SK-N-SH (cell line): ENCODE measurements around the gene SECISBP2L. TPM values are rescaled to one million over a fixed set of nuclear protein-coding genes. Genes with fewer than 3 reads are reported as not detected.

Experiments
- CTCF ChIA-PET: fragments of 300-600, 350-600 bp; formaldehyde crosslinking; extraction: SDS; loops from one replicate; lab custom pipeline; 2021; lab: Yijun Ruan, JAX
- POLR2A ChIA-PET: fragments of 350-600 bp; sonication (Branson Sonifier 250); formaldehyde crosslinking; extraction: SDS; loops from one replicate; lab custom pipeline; 2020; ENCODE audit warnings: antibody characterized with exemption, inconsistent platforms; lab: Yijun Ruan, JAX
- DNase-seq: peaks from one replicate; pipeline ENCODE4 v3.0.0; 2012
- H2AFZ ChIP-seq: fragments of 200-600 bp; sonication (generic); 2 replicates; pipeline ENCODE4 v1.8.1; 2016; ENCODE audit warnings: antibody characterized with exemption, mild to moderate bottlenecking, low read depth
- H3F3A ChIP-seq: fragments of 200-600 bp; sonication (generic); replicated peaks from 2 replicates; pipeline ENCODE3; 2016; ENCODE audit warnings: antibody characterized with exemption, mild to moderate bottlenecking; ENCODE audit not compliant: insufficient read depth
- H3K27ac ChIP-seq, 2 experiments: fragments of 200-500 bp in 1 of 2; fragments of 200-600 bp in 1 of 2; sonication (Bioruptor generic) in 1 of 2; sonication (generic), shearing (Covaris generic) in 1 of 2; 2 replicates each; pipeline versions ENCODE4 v1.5.1 to v1.6.1; 2014 to 2016; ENCODE audit warnings: low read depth in 2 of 2, inconsistent platforms in 1 of 2, low read length in 1 of 2, mild to moderate bottlenecking in 1 of 2, mixed read lengths in 1 of 2
- H3K27me3 ChIP-seq: fragments of 200-600 bp; sonication (generic), shearing (Covaris generic); 2 replicates; pipeline ENCODE4 v1.6.1; 2016; ENCODE audit warnings: mixed run types; ENCODE audit not compliant: insufficient read depth
- H3K36me3 ChIP-seq, 2 experiments: fragments of 200-500 bp in 1 of 2; fragments of 200-600 bp in 1 of 2; sonication (Bioruptor generic) in 1 of 2; sonication (generic) in 1 of 2; replicated peaks in 1 of 2; 2 replicates each; pipeline versions ENCODE3 to v1.5.1; 2014 to 2016; ENCODE audit warnings: low read length in 1 of 2, mild to moderate bottlenecking in 1 of 2; ENCODE audit not compliant: insufficient read depth in 2 of 2, control insufficient read depth in 1 of 2
- H3K4me1 ChIP-seq, 2 experiments: fragments of 200-500 bp in 1 of 2; fragments of 200-600 bp in 1 of 2; sonication (Bioruptor generic) in 1 of 2; sonication (generic), shearing (Covaris generic) in 1 of 2; 2 replicates each; pipeline versions ENCODE4 v1.5.1 to v1.6.1; 2014 to 2016; ENCODE audit warnings: low read depth in 1 of 2, low read length in 1 of 2, mixed run types in 1 of 2; ENCODE audit not compliant: insufficient read depth in 2 of 2, control insufficient read depth in 1 of 2
- H3K4me2 ChIP-seq: fragments of 200-600 bp; sonication (generic), shearing (Covaris generic); 2 replicates; pipeline ENCODE4 v1.6.1; 2017; ENCODE audit warnings: mixed run types
- H3K4me3 ChIP-seq, 2 experiments: fragments of 200-500 bp in 1 of 2; fragments of 200-600 bp in 1 of 2; sonication (Bioruptor generic) in 1 of 2; sonication (generic), shearing (Covaris generic) in 1 of 2; 2 replicates each; pipeline versions ENCODE4 v1.5.1 to v1.8.1; 2014 to 2016; ENCODE audit warnings: low read depth in 2 of 2, inconsistent platforms in 1 of 2, low read length in 1 of 2, mild to moderate bottlenecking in 1 of 2, mixed read lengths in 1 of 2, moderate library complexity in 1 of 2
- H3K79me2 ChIP-seq: fragments of 200-600 bp; sonication (generic); 2 replicates; pipeline ENCODE4 v1.8.1; 2017; ENCODE audit warnings: mild to moderate bottlenecking; ENCODE audit not compliant: insufficient read depth
- H3K9ac ChIP-seq: fragments of 200-600 bp; sonication (generic); 2 replicates; pipeline ENCODE4 v1.6.1; 2017; ENCODE audit warnings: mixed run types
- H3K9me2 ChIP-seq: fragments of 200-600 bp; sonication (generic); 2 replicates; pipeline ENCODE4 v1.6.1; 2017; ENCODE audit warnings: mixed run types
- H3K9me3 ChIP-seq: fragments of 200-600 bp; sonication (generic); 2 replicates; pipeline ENCODE4 v1.6.1; 2017; ENCODE audit warnings: mixed run types, mild to moderate bottlenecking, moderate library complexity
- H4K20me1 ChIP-seq: fragments of 200-600 bp; sonication (generic); 2 replicates; pipeline ENCODE4 v1.6.1; 2017; ENCODE audit warnings: mild to moderate bottlenecking, mixed run types; ENCODE audit not compliant: insufficient read depth
- FOSL2 ChIP-seq: IDR thresholded peaks from 2 replicates; pipeline ENCODE4 v1.4.0; 2012; ENCODE audit warnings: low read depth, mild to moderate bottlenecking, moderate library complexity, borderline replicate concordance
- FOXM1 ChIP-seq: IDR thresholded peaks from 2 replicates; pipeline ENCODE4 v1.4.0; 2012; ENCODE audit warnings: low read depth, mild to moderate bottlenecking
- GABPA ChIP-seq: IDR thresholded peaks from 2 replicates; pipeline ENCODE4 v1.4.0; 2012; ENCODE audit warnings: low read depth, mild to moderate bottlenecking
- GATA2 ChIP-seq: sonication (generic); formaldehyde crosslinking; IDR thresholded peaks from 2 replicates; pipeline ENCODE4 v1.5.0; 2020; ENCODE audit warnings: mild to moderate bottlenecking, missing genetic modification reagents
- JUND ChIP-seq: IDR thresholded peaks from 2 replicates; pipeline ENCODE4 v1.4.0; 2012
- MXI1 ChIP-seq: IDR thresholded peaks from 2 replicates; pipeline ENCODE4 v1.6.1; 2012; ENCODE audit warnings: mild to moderate bottlenecking, low read depth, low read length, improper control_type of control experiment
- NFIC ChIP-seq: IDR thresholded peaks from 2 replicates; pipeline ENCODE4 v1.4.0; 2012; ENCODE audit warnings: borderline replicate concordance
- RAD21 ChIP-seq: IDR thresholded peaks from 2 replicates; pipeline ENCODE4 v1.6.1; 2012; ENCODE audit warnings: mild to moderate bottlenecking, low read length
- RCOR1 ChIP-seq: fragments of 150-350 bp; IDR thresholded peaks from 2 replicates; pipeline ENCODE4 v1.6.1; 2017; ENCODE audit warnings: antibody characterized with exemption, low read length
- SMC3 ChIP-seq: IDR thresholded peaks from 2 replicates; pipeline ENCODE4 v1.6.1; 2012; ENCODE audit warnings: low read depth, low read length, improper control_type of control experiment
- TAF1 ChIP-seq: IDR thresholded peaks from 2 replicates; pipeline ENCODE4 v1.6.1; 2012; ENCODE audit warnings: low read depth, mild to moderate bottlenecking, low read length, moderate library complexity, borderline replicate concordance
- TCF12 ChIP-seq: IDR thresholded peaks from 2 replicates; pipeline ENCODE4 v1.4.0; 2012
- TEAD4 ChIP-seq: IDR thresholded peaks from 2 replicates; pipeline ENCODE4 v1.4.0; 2012; ENCODE audit warnings: mild to moderate bottlenecking, borderline replicate concordance; ENCODE audit not compliant: insufficient read depth
- YY1 ChIP-seq: IDR thresholded peaks from 2 replicates; pipeline ENCODE4 v1.4.0; 2012; ENCODE audit warnings: low read depth, mild to moderate bottlenecking
- WGBS: methylation state at CpG from one replicate; pipeline ENCODE4 v1.1.6; 2017; ENCODE audit warnings: low lambda C conversion rate; 5-methylcytosine and 5-hydroxymethylcytosine counted together
- polyA plus RNA-seq, 3 experiments: library from polyadenylated mRNA; depleted of rRNA; stranded (reverse); fragments of >200 nt; gene quantifications; 2 replicates each; pipeline ENCODE4 v1.2.3, GENCODE V29; 2012
- TF ChIP-seq, protein P1 (sequence below): fragments of 150-350 bp; IDR thresholded peaks from 2 replicates; pipeline ENCODE4 v1.6.1; 2016; ENCODE audit warnings: mild to moderate bottlenecking, low read depth, low read length
- TF ChIP-seq, protein P2 (sequence below): IDR thresholded peaks from 2 replicates; pipeline ENCODE4 v1.6.1; 2012; ENCODE audit warnings: mild to moderate bottlenecking, low read depth, low read length, moderate library complexity
- TF ChIP-seq, protein P3 (sequence below): IDR thresholded peaks from 2 replicates; pipeline ENCODE4 v1.4.0; 2012; ENCODE audit warnings: low read depth, borderline replicate concordance
- TF ChIP-seq, protein P4 (sequence below): IDR thresholded peaks from 2 replicates; pipeline ENCODE4 v1.4.0; 2012; ENCODE audit warnings: low read depth, borderline replicate concordance

SECISBP2L gene
- polyA plus RNA-seq, 1 of the 3 experiments (the other 2 are of a cell fraction): 6.0 TPM

DNA sequence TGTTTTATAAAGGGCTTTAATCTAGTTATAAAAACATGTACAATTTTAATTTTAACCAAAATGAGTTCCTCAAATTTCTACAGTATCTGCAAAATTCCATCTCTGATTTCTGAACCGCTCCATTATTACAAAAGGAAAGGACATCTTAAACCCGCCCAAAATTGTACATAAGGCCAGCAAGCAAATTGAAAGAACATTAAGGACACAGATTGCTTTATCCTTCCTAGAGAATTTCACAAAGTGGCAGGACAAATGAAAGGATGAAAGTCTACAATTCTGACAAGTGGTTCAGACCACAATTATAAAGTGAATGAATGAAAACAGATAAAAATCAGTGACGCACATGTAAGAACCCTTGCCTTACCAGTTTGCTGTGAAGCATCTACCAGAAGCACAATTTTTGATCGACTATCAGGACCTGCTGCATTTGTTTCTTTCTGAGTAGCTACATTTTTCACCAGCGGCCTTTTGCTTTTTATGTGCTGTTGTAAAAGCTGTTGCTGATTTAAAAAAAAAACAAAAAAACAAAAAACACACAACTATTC, 13.6 kb downstream of the SECISBP2L start:
- H3K9ac ChIP-seq: no peak overlapping the region
- peaks cover 48 to 81% of the 10 kb centered on the region in 2 experiments for H3K36me3 ChIP-seq
- H3K27ac ChIP-seq: no peak overlapping the region
- H3F3A ChIP-seq: peaks cover 13% of the 10 kb centered on the region
- H2AFZ ChIP-seq: no peak overlapping the region
- no peak for DNase-seq
- no peak overlapping the region for H3K4me3 ChIP-seq
- no peaks in the 10 kb centered on the region for H3K9me3 ChIP-seq
- H3K27me3 ChIP-seq: no peaks in the 10 kb centered on the region
- H3K4me2 ChIP-seq: no peak overlapping the region
- CTCF ChIA-PET: interaction anchor here (0.8 kb wide), 1 partner anchor 171 kb away, joined by 3 read pairs; no protein-coding TSS in a partner anchor
- H3K79me2 ChIP-seq: peaks cover 53% of the 10 kb centered on the region
- peaks cover 3% of the 10 kb centered on the region; the same call in 1 of the 2 replicates for H4K20me1 ChIP-seq
- no peaks in the 10 kb centered on the region for H3K9me2 ChIP-seq
- H3K4me1 ChIP-seq: peaks cover 0 to 10% of the 10 kb centered on the region in 2 experiments; a peak in 2 of 4 replicates
- POLR2A ChIA-PET: no interaction called here
- WGBS: 88% methylated on average over 5 of the region's 5 CpGs
- no peak for TF ChIP-seq JUND
- no peak for TF ChIP-seq SMC3
- TF ChIP-seq MXI1: no peak
- TF ChIP-seq TEAD4: no peak
- no peak for TF ChIP-seq NFIC
- TF ChIP-seq, protein P1, sequence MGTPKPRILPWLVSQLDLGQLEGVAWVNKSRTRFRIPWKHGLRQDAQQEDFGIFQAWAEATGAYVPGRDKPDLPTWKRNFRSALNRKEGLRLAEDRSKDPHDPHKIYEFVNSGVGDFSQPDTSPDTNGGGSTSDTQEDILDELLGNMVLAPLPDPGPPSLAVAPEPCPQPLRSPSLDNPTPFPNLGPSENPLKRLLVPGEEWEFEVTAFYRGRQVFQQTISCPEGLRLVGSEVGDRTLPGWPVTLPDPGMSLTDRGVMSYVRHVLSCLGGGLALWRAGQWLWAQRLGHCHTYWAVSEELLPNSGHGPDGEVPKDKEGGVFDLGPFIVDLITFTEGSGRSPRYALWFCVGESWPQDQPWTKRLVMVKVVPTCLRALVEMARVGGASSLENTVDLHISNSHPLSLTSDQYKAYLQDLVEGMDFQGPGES: no peak
- TF ChIP-seq RCOR1: no peak
- TF ChIP-seq TCF12: no peak
- TF ChIP-seq, protein P2, sequence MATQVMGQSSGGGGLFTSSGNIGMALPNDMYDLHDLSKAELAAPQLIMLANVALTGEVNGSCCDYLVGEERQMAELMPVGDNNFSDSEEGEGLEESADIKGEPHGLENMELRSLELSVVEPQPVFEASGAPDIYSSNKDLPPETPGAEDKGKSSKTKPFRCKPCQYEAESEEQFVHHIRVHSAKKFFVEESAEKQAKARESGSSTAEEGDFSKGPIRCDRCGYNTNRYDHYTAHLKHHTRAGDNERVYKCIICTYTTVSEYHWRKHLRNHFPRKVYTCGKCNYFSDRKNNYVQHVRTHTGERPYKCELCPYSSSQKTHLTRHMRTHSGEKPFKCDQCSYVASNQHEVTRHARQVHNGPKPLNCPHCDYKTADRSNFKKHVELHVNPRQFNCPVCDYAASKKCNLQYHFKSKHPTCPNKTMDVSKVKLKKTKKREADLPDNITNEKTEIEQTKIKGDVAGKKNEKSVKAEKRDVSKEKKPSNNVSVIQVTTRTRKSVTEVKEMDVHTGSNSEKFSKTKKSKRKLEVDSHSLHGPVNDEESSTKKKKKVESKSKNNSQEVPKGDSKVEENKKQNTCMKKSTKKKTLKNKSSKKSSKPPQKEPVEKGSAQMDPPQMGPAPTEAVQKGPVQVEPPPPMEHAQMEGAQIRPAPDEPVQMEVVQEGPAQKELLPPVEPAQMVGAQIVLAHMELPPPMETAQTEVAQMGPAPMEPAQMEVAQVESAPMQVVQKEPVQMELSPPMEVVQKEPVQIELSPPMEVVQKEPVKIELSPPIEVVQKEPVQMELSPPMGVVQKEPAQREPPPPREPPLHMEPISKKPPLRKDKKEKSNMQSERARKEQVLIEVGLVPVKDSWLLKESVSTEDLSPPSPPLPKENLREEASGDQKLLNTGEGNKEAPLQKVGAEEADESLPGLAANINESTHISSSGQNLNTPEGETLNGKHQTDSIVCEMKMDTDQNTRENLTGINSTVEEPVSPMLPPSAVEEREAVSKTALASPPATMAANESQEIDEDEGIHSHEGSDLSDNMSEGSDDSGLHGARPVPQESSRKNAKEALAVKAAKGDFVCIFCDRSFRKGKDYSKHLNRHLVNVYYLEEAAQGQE: no peak

DNA sequence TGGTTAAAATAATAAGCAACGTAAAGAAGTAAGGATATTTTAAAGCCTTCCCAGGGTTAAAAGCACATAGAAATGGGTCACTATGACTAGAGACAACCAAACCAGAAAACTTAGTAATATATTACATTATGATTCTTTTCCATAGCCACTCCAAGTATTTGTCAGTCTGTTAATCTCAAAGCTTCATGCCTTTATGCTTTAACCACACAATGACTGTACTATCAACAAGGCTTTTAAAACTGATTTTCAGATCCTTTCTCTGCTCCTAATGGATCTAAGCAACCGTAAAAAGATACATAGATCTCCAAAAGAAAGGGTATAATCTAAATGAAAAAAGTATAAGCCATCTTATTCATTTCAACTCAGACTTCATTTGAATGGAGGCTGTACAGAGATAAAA, 14.4 kb downstream of the SECISBP2L start:
- ChIA-PET CTCF (interaction anchor here (0.6 to 1.0 kb wide), 2 partner anchors 13 to 1643 kb away, joined by 3 read pairs; no protein-coding TSS in a partner anchor), POLR2A (no interaction called here)
- Histone ChIP-seq H3K79me2 (peaks cover 44% of the 10 kb centered on the region), H3K36me3 (peaks cover 47 to 81% of the 10 kb centered on the region in 2 experiments), H3K27ac (no peak overlapping the region), H3K4me2 (no peak overlapping the region), H3K9ac (no peak overlapping the region), H3K27me3 (no peaks in the 10 kb centered on the region), H3K9me3 (no peaks in the 10 kb centered on the region), H3K4me3 (no peak overlapping the region), H3F3A (peaks cover 10% of the 10 kb centered on the region), H4K20me1 (no peaks in the 10 kb centered on the region; the same call in 1 of the 2 replicates), H3K4me1 (peaks cover 0 to 3% of the 10 kb centered on the region in 2 experiments; a peak in 1 of 4 replicates), H2AFZ (no peak overlapping the region), H3K9me2 (no peaks in the 10 kb centered on the region)
- no peak for DNase-seq
- 97% methylated on average over 2 of the region's 2 CpGs for WGBS
- TF ChIP-seq, protein P1: no peak
- TF ChIP-seq FOSL2 (no peak), FOXM1 (no peak), YY1 (no peak), TAF1 (no peak), RAD21 (no peak), GATA2 (CRISPR knock-in tag) (no peak), GABPA (no peak)
- TF ChIP-seq, protein P3, sequence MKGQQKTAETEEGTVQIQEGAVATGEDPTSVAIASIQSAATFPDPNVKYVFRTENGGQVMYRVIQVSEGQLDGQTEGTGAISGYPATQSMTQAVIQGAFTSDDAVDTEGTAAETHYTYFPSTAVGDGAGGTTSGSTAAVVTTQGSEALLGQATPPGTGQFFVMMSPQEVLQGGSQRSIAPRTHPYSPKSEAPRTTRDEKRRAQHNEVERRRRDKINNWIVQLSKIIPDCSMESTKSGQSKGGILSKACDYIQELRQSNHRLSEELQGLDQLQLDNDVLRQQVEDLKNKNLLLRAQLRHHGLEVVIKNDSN: no peak
- TF ChIP-seq, protein P4, sequence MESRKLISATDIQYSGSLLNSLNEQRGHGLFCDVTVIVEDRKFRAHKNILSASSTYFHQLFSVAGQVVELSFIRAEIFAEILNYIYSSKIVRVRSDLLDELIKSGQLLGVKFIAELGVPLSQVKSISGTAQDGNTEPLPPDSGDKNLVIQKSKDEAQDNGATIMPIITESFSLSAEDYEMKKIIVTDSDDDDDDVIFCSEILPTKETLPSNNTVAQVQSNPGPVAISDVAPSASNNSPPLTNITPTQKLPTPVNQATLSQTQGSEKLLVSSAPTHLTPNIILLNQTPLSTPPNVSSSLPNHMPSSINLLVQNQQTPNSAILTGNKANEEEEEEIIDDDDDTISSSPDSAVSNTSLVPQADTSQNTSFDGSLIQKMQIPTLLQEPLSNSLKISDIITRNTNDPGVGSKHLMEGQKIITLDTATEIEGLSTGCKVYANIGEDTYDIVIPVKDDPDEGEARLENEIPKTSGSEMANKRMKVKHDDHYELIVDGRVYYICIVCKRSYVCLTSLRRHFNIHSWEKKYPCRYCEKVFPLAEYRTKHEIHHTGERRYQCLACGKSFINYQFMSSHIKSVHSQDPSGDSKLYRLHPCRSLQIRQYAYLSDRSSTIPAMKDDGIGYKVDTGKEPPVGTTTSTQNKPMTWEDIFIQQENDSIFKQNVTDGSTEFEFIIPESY: no peak
